GM12892 (cell line): ENCODE measurements around the gene ACAD9.

Source experiments
- POLR2A ChIP-seq: IDR thresholded peaks from 2 replicates; pipeline ENCODE4 v1.6.1; 2011; ENCODE audit warnings: low read depth, low read length, control low read depth
- POLR2AphosphoS5 ChIP-seq: IDR thresholded peaks from 2 replicates; pipeline ENCODE4 v1.6.1; 2011; ENCODE audit warnings: low read depth, low read length, control low read depth

DNA sequence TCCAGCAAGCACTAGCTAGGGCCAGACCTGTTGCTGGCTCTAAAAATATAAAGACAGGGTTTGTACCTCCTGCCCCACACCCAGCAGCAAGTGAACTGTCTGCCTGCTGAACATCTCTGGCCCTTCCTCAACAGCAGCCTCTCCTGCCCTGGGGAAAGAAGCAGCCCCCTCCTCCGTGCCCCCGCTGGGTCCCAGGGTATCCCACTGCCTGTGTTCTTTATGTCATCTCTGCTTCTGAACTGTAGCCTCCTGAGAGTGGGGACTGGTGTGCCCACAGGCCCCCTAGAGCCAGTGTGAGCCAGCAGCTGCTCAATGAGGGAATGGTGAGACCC lies 54.5 kb downstream of the ACAD9 start:
- TF ChIP-seq POLR2AphosphoS5 (no peak), POLR2A (no peak)
